A673 (cell line): ENCODE data around the gene PPP2R5C.

Source experiments
- EZH2 ChIP-seq: fragments of 200-600 bp; sonication (generic); IDR thresholded peaks from 2 replicates; pipeline ENCODE4 v1.6.1; 2017; ENCODE audit warnings: borderline replicate concordance, low read depth, mild to moderate bottlenecking, mixed read lengths, antibody characterized with exemption, low read length; ENCODE audit not compliant: poor library complexity, severe bottlenecking
- TF ChIP-seq, protein P1 (sequence below): fragments of 300-800, 200-600 bp; sonication (generic); conservative IDR thresholded peaks from 2 replicates; pipeline ENCODE4 v1.5.1; 2017; ENCODE audit warnings: low read depth, mild to moderate bottlenecking, antibody characterized with exemption, low read length, moderate library complexity, mixed read lengths

DNA sequence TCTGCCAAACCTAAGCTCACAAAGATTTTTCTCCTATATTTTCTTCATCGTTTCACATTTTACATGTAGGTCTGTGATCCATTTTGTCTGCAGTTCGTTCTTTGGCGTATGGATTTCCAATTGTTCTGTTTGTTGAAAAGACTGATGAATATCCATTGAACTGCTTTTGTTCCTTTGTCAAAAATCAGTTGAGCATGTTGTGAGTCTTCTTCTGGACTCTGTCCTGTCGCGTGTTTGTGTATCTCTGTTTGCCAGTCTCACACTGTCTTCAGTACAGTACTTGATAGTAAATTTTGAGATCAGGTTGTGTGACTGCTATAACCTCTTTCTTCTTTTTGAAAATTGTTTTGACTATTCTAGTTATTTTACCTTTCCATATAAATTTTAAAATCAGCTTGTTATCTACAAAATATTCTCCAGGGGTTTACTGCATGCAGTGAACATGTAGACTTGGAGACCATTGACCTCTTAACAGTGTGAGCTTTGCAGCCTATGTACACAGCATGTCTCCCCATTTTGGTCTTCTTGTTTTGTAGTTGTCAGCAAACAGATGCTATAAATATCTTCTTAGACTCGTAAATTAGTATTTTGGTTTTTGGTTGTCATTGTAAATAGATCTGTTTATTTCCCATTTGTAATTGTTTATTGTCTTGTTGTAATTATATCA is 108.9 kb downstream of the PPP2R5C start:
- TF ChIP-seq, protein P1, sequence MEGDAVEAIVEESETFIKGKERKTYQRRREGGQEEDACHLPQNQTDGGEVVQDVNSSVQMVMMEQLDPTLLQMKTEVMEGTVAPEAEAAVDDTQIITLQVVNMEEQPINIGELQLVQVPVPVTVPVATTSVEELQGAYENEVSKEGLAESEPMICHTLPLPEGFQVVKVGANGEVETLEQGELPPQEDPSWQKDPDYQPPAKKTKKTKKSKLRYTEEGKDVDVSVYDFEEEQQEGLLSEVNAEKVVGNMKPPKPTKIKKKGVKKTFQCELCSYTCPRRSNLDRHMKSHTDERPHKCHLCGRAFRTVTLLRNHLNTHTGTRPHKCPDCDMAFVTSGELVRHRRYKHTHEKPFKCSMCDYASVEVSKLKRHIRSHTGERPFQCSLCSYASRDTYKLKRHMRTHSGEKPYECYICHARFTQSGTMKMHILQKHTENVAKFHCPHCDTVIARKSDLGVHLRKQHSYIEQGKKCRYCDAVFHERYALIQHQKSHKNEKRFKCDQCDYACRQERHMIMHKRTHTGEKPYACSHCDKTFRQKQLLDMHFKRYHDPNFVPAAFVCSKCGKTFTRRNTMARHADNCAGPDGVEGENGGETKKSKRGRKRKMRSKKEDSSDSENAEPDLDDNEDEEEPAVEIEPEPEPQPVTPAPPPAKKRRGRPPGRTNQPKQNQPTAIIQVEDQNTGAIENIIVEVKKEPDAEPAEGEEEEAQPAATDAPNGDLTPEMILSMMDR = no peak
- TF ChIP-seq EZH2 = no peak
